GM12878 (cell line): ENCODE measurements around the gene B3GNT3. TPM values are rescaled to one million over a fixed set of nuclear protein-coding genes. Genes with fewer than 3 reads are reported as not detected.

ENCODE experiments used
- ATAC-seq: fragments of 200-7000 bp; cut with Tn5 transposase; 3 replicates; pipeline ENCODE4 v1.9.1; 2020; ENCODE audit warnings: mild to moderate bottlenecking, moderate library complexity
- BruUV-seq: library from RNA; stranded (reverse); fragments of 400-500 nt; replicated peaks from 2 replicates; lab custom pipeline; 2021; lab: Mats Ljungman, UMichigan
- CTCF ChIA-PET: fragments of 300-600 bp; sonication (Branson Sonifier 250); formaldehyde crosslinking; extraction: SDS; loops from one replicate; lab custom pipeline; 2021; ENCODE audit warnings: inconsistent platforms; lab: Yijun Ruan, JAX
- POLR2A ChIA-PET: fragments of 350-600 bp; formaldehyde crosslinking; extraction: SDS; loops from one replicate; lab custom pipeline; 2021; ENCODE audit warnings: inconsistent platforms; lab: Charles Lee
- RAD21 ChIA-PET: fragments of 300-600 bp; sonication (Branson Sonifier 250); formaldehyde crosslinking; loops from one replicate; lab custom pipeline; 2023; ENCODE audit warnings: antibody characterized with exemption; ENCODE audit not compliant: unreplicated experiment; lab: Charles Lee
- SMC1A ChIA-PET: fragments of 300-600 bp; sonication (Branson Sonifier 250); formaldehyde crosslinking; loops from one replicate; lab custom pipeline; 2023; ENCODE audit not compliant: unreplicated experiment, uncharacterized antibody; lab: Charles Lee
- DNase-seq: peaks from one replicate; pipeline ENCODE4 v3.0.0-alpha.2; 2011; ENCODE audit warnings: low read depth, low spot score
- FAIRE-seq: peaks from 3 replicates; lab custom pipeline; 2011; peaks lifted over from hg19 to GRCh38; lab: Jason Lieb, UNC
- H2AFZ ChIP-seq: 2 replicates; pipeline ENCODE4 v1.6.0; 2011; ENCODE audit warnings: low read depth, low read length, control low read depth; ENCODE audit not compliant: control insufficient read depth
- H3K27ac ChIP-seq: 2 replicates; pipeline ENCODE4 v1.5.1; 2011; ENCODE audit warnings: control low read depth; ENCODE audit not compliant: control insufficient read depth, insufficient read depth
- H3K27me3 ChIP-seq, 2 experiments: replicated peaks in 1 of 2; 2 replicates each; pipeline versions ENCODE4 v1.6.0 to v1.6.1; 2011; ENCODE audit warnings: low read length in 1 of 2; ENCODE audit not compliant: control insufficient read depth in 2 of 2, insufficient read depth in 2 of 2
- H3K36me3 ChIP-seq, 2 experiments: 2 replicates each; pipeline ENCODE4 v1.5.1; 2011; ENCODE audit warnings: low read length in 1 of 2; ENCODE audit not compliant: control insufficient read depth in 2 of 2, insufficient read depth in 2 of 2
- H3K4me1 ChIP-seq: 2 replicates; pipeline ENCODE4 v1.6.1; 2011; ENCODE audit warnings: mild to moderate bottlenecking, low read length, moderate library complexity, mixed read lengths; ENCODE audit not compliant: control insufficient read depth, insufficient read depth
- H3K4me2 ChIP-seq: 2 replicates; pipeline ENCODE4 v1.6.0; 2011; ENCODE audit warnings: control low read depth; ENCODE audit not compliant: control insufficient read depth, insufficient read depth
- H3K4me3 ChIP-seq: fragments of 200-600 bp; sonication (generic); 2 replicates; pipeline ENCODE4 v1.5.1; 2016
- H3K79me2 ChIP-seq: 2 replicates; pipeline ENCODE4 v1.6.0; 2011; ENCODE audit warnings: low read length; ENCODE audit not compliant: control insufficient read depth, insufficient read depth
- H3K9ac ChIP-seq: 2 replicates; pipeline ENCODE4 v1.8.0; 2011; ENCODE audit warnings: low read length, control low read depth, mixed read lengths; ENCODE audit not compliant: control insufficient read depth, insufficient read depth
- H3K9me3 ChIP-seq: replicated peaks from 3 replicates; pipeline ENCODE4 v1.5.1; 2011; ENCODE audit warnings: mild to moderate bottlenecking, low read length; ENCODE audit not compliant: control insufficient read depth, insufficient read depth
- H4K20me1 ChIP-seq: 2 replicates; pipeline ENCODE4 v1.6.0; 2011; ENCODE audit not compliant: control insufficient read depth, insufficient read depth
- BRCA1 ChIP-seq: IDR thresholded peaks from 2 replicates; pipeline ENCODE4 v1.6.1; 2011; ENCODE audit warnings: low read depth, low read length, improper control_type of control experiment
- CBX5 ChIP-seq: sonication (generic); IDR thresholded peaks from 2 replicates; pipeline ENCODE4 v1.6.1; 2016; ENCODE audit warnings: low read depth, moderate library complexity, mild to moderate bottlenecking, inconsistent platforms
- CTCF ChIP-seq, 3 experiments: IDR thresholded peaks in 2 of 3; conservative IDR thresholded peaks in 1 of 3; 2 replicates each; pipeline ENCODE4 v1.5.1; 2011; ENCODE audit warnings: low read depth in 3 of 3, low read length in 3 of 3, mild to moderate bottlenecking in 3 of 3, control low read depth in 2 of 3, moderate library complexity in 2 of 3, inconsistent platforms in 1 of 3, mixed read lengths in 1 of 3; ENCODE audit not compliant: control insufficient read depth in 2 of 3, insufficient read depth in 1 of 3; ENCODE audit errors: extremely low read depth in 1 of 3
- EED ChIP-seq: sonication (generic); IDR thresholded peaks from 2 replicates; pipeline ENCODE4 v1.6.1; 2016; ENCODE audit warnings: antibody characterized with exemption, low read depth
- EZH2 ChIP-seq: IDR thresholded peaks from 2 replicates; pipeline ENCODE4 v1.6.1; 2012; ENCODE audit warnings: low read depth, mild to moderate bottlenecking, control low read depth, inconsistent platforms, low read length, borderline replicate concordance; ENCODE audit not compliant: control insufficient read depth
- FOXK2 ChIP-seq: fragments of 450-650 bp; IDR thresholded peaks from 2 replicates; pipeline ENCODE4 v1.6.1; 2017; ENCODE audit warnings: mild to moderate bottlenecking, moderate library complexity
- HCFC1 ChIP-seq: fragments of 150-350 bp; IDR thresholded peaks from 2 replicates; pipeline ENCODE4 v1.6.1; 2014; ENCODE audit warnings: low read length
- MTA3 ChIP-seq: IDR thresholded peaks from 2 replicates; pipeline ENCODE4 v1.6.1; 2012; ENCODE audit warnings: low read length, inconsistent platforms, borderline replicate concordance
- NR2C1 ChIP-seq: fragments of 450-650 bp; IDR thresholded peaks from 2 replicates; pipeline ENCODE4 v1.6.1; 2017; ENCODE audit warnings: antibody characterized with exemption, mild to moderate bottlenecking, moderate library complexity
- NRF1 ChIP-seq: conservative IDR thresholded peaks from 2 replicates; pipeline ENCODE4 v1.6.1; 2011; ENCODE audit warnings: mild to moderate bottlenecking, low read depth, low read length, improper control_type of control experiment
- SREBF1 ChIP-seq: IDR thresholded peaks from 2 replicates; pipeline ENCODE4 v1.6.1; 2012; ENCODE audit warnings: mild to moderate bottlenecking, low read length
- STAT3 ChIP-seq: IDR thresholded peaks from 2 replicates; pipeline ENCODE4 v1.6.1; 2011; ENCODE audit warnings: low read depth, low read length, improper control_type of control experiment
- SUPT20H ChIP-seq: IDR thresholded peaks from 2 replicates; pipeline ENCODE4 v1.6.1; 2011; ENCODE audit warnings: low read depth, mild to moderate bottlenecking, low read length, moderate library complexity, borderline replicate concordance; ENCODE audit not compliant: control insufficient read depth
- WGBS: methylation state at CpG from one replicate; pipeline ENCODE4 v1.1.6; 2016; ENCODE audit warnings: low lambda C conversion rate; ENCODE audit not compliant: insufficient replicate concordance, insufficient coverage; ENCODE audit errors: missing lambda C conversion rate; 5-methylcytosine and 5-hydroxymethylcytosine counted together
- in situ Hi-C: fragments of 300-500 bp; cut with MboI; formaldehyde crosslinking; loops from 9 replicates; pipeline ENCODE4 v1.14.3; 2018; ENCODE audit warnings: mixed read lengths
- intact Hi-C: fragments of 100-400 bp; cut with micrococcal nuclease; formaldehyde crosslinking; loops from one replicate; pipeline ENCODE4 v1.14.2; 2022; ENCODE audit not compliant: unreplicated experiment
- polyA plus RNA-seq, 11 experiments: library from polyadenylated mRNA; depleted of rRNA in 4 of 11; unstranded in 6 of 11; stranded (reverse) in 5 of 11; fragments of >200 nt; fragmentation: Nextera tagmentation in 4 of 11; fragmentation: Illumina TruSeq in 1 of 11; extraction: Ambion mirVana in 4 of 11; extraction: Trizol in 1 of 11; gene quantifications; 1 replicate in 1 of 11; 2 replicates in 10 of 11; pipeline versions ENCODE4 v1.2.1 to v1.2.3, GENCODE V29; 2011 to 2016; ENCODE audit warnings: inconsistent platforms in 2 of 11, missing spikeins in 2 of 11, low read depth in 1 of 11
- total RNA-seq, 4 experiments: library from RNA; depleted of rRNA in 3 of 4; stranded (reverse); fragments of >200 nt in 3 of 4; fragmentation: Illumina TruSeq in 1 of 4; extraction: Trizol in 1 of 4; gene quantifications; 2 replicates each; pipeline versions ENCODE4 v1.2.1 to v1.2.3, GENCODE V29; 2013 to 2021
- TF ChIP-seq, protein P1 (sequence below): fragments of 450-650 bp; IDR thresholded peaks from 2 replicates; pipeline ENCODE4 v1.6.1; 2018; ENCODE audit warnings: mild to moderate bottlenecking, low read depth, moderate library complexity; ENCODE audit not compliant: partially characterized antibody
- TF ChIP-seq, protein P2 (sequence below): fragments of 450-650 bp; IDR thresholded peaks from 2 replicates; pipeline ENCODE4 v1.6.1; 2017; ENCODE audit warnings: low read depth, mild to moderate bottlenecking, moderate library complexity

The B3GNT3 gene
- total and polyA plus RNA-seq, 10 of the 15 experiments (the other 5 are each of a cell fraction or from before 2014, with no cell fraction given) = not detected

DNA sequence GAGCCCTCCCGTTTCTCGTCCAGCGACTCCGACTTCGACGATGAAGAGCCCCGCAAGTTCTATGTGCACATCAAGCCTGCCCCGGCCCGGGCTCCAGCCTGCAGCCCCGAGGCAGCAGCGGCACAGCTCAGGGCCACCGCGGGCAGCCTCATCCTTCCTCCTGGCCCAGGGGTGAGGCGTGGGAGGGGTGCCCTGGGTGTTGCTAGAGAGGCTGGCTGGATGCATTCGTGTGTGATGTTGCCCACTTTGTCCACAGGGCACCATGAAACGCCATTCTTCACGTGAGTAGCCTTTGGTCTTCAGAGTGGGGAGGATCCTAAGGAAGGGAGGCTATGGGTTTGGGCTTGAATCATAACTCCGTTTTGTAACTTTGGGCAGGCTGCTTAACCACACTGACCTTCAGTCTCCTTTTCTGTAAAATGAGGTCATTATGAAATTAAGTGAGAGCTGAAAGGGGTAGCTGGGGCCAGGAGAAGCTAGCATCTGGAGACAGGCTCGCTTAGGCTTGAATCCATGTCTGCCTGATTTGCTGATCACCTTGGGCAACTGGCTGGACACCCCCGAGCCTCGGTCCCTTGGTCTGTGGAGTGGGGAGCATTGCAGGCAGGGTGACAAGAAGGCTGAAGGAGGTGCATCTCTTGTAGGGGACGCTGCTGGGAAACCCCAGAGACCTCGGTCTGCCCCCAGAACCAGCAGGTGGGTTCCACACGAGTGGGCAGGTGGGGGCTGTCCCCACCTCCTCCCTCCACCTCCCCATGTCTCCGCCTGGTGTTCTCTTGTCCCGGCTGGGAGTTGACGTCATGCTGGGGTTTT lies 18.7 kb upstream of the B3GNT3 start:
- intact Hi-C loops (loop anchor here (2.0 to 5.0 kb wide), 2 partner anchors 21 to 81 kb away; partner anchors contain the start of gene RPL18A), in situ Hi-C loops (no loop called here)
- DNase-seq (peak; percentile 80), ATAC-seq (peak; percentile 86), FAIRE-seq (peak; percentile 71)
- H3K4me2 ChIP-seq = peak overlapping the region; percentile 75
- no peak overlapping the region for H2AFZ ChIP-seq
- H3K4me3 ChIP-seq = no peak overlapping the region
- 2% methylated on average over 20 of the region's 27 CpGs for WGBS
- no peaks in the 10 kb centered on the region for H3K27me3 ChIP-seq
- no peaks in the 10 kb centered on the region for H3K9me3 ChIP-seq
- no peaks in the 10 kb centered on the region; the same call in 1 of the 2 replicates for H4K20me1 ChIP-seq
- POLR2A ChIA-PET = interaction anchor here (0.5 to 2.1 kb wide), 11 partner anchors 9 to 253 kb away, joined by 3 to 23 read pairs (median 4); partner anchors contain the start of gene FCHO1
- peaks cover 20% of the 10 kb centered on the region for H3K4me1 ChIP-seq
- H3K79me2 ChIP-seq = no peaks in the 10 kb centered on the region
- RAD21 ChIA-PET = interaction anchor here (0.5 to 5.0 kb wide), 13 partner anchors 10 to 156 kb away, joined by 3 to 96 read pairs (median 4); partner anchors contain the start of genes CCDC124, FCHO1, JAK3 and MAP1S
- peak overlapping the region; percentile 9; the same call in 1 of the 2 replicates for H3K9ac ChIP-seq
- H3K27ac ChIP-seq = peak overlapping the region; percentile 76
- H3K36me3 ChIP-seq = peaks cover 7 to 12% of the 10 kb centered on the region in 2 experiments
- SMC1A ChIA-PET = interaction anchor here (0.8 to 2.6 kb wide), 17 partner anchors 10 to 249 kb away, joined by 3 to 20 read pairs (median 5); partner anchors contain the start of genes FCHO1, MAP1S and RPL18A
- BruUV-seq = no TSS peak
- CTCF ChIA-PET = interaction anchor here (0.6 to 4.4 kb wide), 27 partner anchors 10 to 224 kb away, joined by 3 to 28 read pairs (median 5); partner anchors contain the start of genes CCDC124, JAK3 and MAP1S
- TF ChIP-seq NR2C1 (no peak), BRCA1 (no peak), CTCF (IDR thresholded peaks at IDR 0.05 in 2 of 3, conservative IDR thresholded peaks at IDR 0.05 in 1 of 3; ENCODE audit: control insufficient read depth in 2 of 3, extremely low read depth in 1 of 3, insufficient read depth in 1 of 3, low read depth in 3 of 3, low read length in 3 of 3) (no peak), NRF1 (no peak), MTA3 (peak; percentile 48; the same call in 1 of the 2 replicates), EED (peak; percentile 88), SUPT20H (no peak), STAT3 (no peak), FOXK2 (no peak), SREBF1 (no peak), CBX5 (0 out of 2 replicates have a peak, but pooled peaks have one; percentile 24), EZH2 (no peak), HCFC1 (no peak)
- TF ChIP-seq, protein P1, sequence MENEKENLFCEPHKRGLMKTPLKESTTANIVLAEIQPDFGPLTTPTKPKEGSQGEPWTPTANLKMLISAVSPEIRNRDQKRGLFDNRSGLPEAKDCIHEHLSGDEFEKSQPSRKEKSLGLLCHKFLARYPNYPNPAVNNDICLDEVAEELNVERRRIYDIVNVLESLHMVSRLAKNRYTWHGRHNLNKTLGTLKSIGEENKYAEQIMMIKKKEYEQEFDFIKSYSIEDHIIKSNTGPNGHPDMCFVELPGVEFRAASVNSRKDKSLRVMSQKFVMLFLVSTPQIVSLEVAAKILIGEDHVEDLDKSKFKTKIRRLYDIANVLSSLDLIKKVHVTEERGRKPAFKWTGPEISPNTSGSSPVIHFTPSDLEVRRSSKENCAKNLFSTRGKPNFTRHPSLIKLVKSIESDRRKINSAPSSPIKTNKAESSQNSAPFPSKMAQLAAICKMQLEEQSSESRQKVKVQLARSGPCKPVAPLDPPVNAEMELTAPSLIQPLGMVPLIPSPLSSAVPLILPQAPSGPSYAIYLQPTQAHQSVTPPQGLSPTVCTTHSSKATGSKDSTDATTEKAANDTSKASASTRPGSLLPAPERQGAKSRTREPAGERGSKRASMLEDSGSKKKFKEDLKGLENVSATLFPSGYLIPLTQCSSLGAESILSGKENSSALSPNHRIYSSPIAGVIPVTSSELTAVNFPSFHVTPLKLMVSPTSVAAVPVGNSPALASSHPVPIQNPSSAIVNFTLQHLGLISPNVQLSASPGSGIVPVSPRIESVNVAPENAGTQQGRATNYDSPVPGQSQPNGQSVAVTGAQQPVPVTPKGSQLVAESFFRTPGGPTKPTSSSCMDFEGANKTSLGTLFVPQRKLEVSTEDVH = no peak
- TF ChIP-seq, protein P2, sequence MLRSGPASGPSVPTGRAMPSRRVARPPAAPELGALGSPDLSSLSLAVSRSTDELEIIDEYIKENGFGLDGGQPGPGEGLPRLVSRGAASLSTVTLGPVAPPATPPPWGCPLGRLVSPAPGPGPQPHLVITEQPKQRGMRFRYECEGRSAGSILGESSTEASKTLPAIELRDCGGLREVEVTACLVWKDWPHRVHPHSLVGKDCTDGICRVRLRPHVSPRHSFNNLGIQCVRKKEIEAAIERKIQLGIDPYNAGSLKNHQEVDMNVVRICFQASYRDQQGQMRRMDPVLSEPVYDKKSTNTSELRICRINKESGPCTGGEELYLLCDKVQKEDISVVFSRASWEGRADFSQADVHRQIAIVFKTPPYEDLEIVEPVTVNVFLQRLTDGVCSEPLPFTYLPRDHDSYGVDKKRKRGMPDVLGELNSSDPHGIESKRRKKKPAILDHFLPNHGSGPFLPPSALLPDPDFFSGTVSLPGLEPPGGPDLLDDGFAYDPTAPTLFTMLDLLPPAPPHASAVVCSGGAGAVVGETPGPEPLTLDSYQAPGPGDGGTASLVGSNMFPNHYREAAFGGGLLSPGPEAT = peak; percentile 93
